HG02642 (cell line): ENCODE data around the gene RNF223.

Experiments
- ATAC-seq: cut with Tn5 transposase; IDR thresholded peaks from one replicate; pipeline ENCODE4 v1.9.1; 2021; ENCODE audit warnings: mild to moderate bottlenecking; ENCODE audit not compliant: unreplicated experiment, poor library complexity

Gene RNF223

DNA sequence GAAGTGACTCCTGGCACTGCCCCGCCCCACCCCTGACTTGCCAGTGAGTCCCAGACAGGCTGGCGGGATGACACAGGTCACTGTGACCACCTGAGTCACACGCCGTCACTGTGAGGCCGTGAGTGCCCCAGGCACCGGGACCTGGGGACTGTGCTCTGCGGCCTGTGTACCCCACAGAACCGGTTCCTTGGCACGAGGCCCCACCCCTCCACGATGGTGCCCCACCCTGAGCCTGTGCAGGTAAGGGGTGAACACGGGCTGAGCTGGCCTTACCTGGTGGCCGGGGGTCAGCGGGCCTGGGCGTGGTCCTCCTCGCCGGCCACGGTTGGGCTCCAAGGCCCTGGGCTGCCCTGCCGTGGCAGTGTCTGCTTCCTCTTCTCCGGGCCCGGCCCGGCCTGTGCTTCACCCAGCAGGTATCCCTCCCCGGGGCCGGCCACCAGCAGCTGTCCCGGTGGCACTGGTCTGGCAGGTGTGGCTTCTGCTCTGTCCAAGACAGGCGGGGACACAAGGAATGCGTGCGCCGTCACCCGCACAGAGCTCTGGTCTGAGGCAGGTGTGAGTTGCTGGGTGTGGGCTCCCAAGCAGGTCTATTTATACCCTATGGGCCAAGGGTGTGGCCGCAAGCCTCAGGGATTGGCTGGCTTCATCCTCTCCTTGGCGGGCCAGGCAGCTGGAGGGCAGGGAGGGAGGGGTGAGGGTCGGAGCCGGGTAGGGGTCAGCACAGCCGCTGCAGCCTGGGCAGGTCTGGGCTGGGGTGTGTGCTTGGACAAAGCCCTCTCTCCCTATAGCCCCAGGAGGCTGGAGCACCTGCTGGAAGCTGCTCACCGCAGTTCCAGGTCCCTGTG, at the start of gene RNF223:
TSS of gene RNF223 (minus strand) at position 564 of the 845 bp plus-strand sequence. CDS start 1,740 bp downstream, outside the sequence.
- ATAC-seq = no peak

DNA sequence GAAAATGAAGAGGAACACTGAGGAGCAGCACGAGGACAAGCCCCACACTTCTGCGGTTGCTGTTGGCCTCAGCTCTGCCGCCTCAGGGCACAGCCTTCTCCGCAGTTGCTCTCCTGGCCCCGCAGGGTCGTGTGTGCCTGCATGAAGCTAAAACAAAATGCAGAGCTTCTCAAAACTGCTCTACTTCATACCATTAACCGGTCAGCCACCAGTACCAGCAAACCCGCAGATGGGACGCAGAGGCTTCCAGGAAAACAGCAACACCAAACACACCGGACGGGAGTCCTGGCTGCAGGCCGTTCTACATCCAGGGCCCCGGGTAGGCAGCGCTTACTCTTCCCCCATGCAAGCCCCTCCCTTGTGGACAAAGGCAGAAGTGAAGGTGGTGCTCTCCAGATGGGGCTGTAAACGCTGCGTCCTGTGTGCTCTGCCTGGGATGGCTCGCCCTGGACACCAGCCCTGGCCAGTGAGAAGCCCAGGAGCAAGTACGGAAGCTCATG, 48.9 kb upstream of the RNF223 start:
- ATAC-seq = no peak

DNA sequence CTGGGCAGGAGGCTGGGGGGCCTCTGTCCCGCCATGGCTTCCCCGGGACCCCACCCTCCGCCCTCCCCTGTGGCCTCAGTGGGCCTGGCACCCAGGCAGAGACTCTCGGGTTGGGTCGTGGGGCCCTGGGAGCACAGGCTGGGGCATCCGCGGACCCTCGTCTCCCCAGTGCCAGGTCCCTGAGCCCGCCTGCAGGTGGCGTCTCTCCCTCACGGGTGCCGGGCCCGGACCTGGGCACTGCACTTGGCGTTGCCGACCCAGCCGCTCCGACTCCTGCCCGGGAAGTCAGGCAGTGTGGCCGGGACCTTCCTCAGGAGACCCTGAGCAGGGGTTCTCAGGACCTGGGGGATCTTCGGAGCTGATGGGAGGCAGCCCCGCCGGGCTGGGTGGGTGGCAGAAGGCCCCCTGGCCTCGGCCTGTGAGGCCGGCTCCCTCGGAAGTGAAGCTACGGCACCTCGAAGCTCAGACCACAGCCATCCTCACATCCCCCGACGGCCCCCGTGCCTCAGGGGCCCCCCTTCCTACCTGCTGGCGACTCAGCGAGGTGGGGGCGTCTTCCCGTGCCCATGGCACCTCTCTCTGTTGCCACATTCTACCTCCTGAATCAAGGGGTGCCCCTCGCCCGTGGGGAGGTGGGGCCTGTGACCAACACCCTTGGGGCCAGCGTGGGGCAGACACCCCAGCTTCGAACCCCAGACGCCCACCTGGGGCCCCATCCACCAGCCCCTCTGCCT, 48.1 kb upstream of the RNF223 start:
- ATAC-seq = no peak

DNA sequence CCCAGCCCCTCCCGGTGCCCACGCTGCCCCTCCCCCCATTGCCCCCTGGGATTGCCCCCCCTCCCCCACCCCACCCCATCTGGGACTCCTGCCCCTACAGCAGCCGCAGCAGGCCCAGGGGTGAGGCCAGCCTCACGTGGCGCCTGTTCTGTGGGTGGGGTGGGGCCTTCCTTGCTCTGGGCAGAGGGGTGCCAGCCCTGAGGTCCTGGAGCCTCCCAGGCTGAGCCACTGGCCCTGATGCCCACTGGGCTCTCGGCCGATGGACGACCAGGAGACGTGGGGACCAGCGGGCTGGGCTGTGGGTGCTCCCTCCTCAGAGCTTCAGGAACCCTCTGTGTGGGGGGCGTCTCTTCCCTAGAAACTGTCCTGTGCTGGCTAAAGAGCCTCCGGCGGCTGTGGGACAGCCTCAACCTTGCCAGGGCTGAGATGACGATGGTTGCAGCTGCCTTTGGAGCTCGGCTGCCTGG, 47.5 kb upstream of the RNF223 start:
- ATAC-seq = no peak

DNA sequence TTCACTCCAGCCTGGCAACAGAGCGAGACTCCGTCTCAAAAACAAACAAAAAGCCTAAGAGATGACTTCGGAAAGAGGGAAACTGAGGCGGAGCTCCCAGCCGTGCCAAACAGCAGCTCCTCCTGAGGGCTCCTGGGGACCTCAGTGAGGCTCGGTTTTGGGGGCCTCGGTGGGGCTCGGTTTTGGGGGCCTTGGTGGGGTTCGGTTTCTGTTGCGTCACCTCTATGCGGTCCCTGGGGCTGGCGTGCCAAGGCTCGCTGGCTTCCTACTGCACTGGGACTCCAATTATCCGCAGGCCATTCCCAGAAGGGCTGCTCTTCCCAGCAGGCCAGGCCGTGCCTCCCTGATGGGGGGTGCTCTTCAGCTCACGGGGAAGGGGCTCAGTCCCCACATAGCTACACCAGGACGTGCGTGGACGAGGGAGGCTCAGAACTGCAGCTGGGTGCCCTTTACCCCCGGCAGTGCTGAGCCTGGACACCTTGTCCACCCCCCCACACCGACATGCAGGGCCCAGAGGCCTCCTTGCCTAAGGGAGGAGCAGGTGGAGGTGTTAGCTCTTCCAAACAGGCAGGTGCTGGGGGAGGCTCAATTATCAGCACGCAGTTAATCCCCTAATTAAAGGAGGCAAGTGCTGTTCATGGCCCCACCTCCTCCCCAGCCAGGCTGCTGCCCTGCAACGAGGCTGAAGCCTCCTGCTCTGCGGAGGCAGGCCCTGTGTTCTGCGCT, 46.9 kb upstream of the RNF223 start:
- ATAC-seq = no peak

DNA sequence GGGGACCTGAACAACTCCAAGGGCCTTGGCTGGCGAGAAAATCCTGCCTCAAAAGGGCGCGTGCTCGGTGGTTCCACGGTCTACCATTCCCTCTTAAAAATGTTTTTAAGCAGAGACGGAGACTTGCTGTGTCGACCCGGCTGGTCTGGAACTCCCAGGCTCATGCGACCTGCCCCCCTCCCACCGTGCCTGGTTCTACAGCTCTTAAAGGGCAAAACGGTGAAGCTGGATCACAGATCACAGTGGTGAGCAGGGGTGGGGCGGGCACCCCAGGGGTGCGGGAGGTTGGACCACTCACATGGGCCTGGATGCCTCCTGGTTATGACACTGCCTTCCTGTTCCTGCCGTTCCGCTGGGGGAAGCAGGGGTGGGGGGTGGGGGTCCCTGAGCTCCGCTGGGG, 46.0 kb upstream of the RNF223 start:
- ATAC-seq = no peak

DNA sequence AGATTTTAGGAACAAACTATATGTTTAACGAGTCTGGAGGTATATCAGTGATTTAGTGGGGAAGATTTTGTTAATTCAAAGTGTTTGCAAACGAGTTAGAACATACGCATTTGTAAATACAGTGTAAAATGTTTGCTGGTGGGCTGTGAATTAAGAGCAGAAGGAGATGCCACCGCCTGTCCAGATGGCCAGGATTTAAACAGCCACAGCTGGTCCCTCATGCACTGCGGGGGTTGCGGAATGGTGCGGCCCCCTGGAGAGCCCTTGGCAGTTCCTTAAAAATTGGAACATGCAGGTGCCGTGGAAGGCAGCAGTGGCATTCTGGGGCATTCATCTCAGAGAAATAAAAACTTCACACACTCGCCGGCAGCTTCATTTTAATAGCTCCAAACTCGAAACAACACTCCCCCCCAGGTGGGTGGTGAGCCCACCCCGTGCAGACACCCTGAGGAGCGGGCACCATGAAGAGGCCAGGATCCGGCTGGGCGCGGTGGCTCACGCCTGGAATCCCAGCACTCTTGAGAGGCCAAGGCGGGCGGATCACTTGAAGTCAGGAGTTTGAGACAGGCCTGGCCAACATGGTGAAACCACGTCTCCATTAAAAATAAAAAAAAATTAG, 45.3 kb upstream of the RNF223 start:
- no peak for ATAC-seq

DNA sequence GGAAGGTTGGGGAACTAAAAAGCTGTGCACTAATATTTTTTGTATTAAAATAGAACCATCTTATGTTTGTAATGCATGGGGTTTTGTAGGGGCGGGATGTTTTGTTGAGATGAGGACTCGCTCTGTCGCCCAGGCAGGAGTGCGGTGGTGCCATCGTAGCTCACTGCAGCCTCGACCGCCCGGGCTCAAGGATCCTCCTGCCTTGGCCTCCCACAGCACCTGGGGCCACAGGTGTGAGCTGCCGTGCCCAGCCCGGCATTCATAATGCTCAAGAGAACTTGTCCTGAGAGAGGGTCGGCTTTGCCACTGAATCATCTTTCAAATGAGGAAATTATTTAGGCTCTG, 44.7 kb upstream of the RNF223 start:
- ATAC-seq = no peak

DNA sequence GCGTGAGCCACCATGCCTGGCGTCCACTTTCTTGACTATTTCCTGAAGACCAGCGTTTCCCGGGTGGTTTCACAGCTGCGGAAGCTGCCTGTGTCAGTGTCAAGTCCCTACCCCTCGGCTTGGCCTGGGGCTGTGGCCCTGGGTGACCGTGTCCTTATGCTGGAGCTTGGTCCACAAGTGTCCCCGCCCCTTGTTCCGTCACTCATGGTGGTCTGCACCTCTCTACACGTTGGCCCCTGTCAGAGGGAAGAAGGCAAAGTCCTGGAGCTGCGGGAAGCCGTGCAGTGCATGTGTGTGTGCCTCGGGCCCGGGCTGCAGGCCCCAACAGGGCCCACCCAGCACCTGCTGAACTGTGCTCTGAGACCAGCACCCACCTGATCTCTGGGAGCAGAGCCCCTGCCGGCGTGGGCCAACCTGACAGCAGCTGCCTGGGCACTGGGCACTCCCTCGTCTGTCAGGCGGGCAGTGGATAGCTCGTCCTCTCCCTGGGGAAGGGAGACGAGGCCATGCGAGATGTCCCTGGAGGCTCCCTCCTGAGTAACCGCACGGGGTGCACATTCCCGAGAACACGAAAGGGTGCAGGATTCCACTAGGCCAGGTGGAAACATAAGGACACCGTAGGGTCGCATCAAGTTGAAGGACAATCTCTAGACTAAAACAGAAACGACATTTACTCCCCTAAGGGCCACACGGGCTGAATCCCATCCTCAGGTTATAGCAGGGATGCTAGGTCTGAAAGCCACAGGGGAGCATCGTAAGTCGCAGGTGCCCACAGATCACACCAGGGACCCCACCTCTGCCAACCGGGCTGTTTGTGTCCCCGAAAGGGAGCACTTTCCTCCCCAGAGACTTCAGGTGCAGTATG, 44.1 kb upstream of the RNF223 start:
- ATAC-seq = no peak

DNA sequence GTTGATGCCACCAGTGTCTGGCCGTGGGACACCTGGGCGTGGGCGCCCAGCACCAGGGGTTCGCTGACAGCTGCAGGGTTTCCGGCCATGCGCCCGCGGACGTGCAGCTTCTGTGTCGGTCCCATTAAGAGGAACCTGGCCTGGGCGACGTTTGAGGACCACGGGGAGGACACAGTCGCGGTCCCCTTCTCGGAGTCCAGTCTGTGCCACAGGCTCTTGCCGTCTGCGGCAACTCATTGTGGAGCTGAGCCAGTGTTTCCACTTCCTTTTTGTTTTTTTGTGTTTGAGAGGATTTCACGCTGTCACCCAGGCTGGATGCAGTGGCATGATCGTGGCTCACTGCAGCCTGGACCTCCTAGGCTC, 43.3 kb upstream of the RNF223 start:
- ATAC-seq = no peak

DNA sequence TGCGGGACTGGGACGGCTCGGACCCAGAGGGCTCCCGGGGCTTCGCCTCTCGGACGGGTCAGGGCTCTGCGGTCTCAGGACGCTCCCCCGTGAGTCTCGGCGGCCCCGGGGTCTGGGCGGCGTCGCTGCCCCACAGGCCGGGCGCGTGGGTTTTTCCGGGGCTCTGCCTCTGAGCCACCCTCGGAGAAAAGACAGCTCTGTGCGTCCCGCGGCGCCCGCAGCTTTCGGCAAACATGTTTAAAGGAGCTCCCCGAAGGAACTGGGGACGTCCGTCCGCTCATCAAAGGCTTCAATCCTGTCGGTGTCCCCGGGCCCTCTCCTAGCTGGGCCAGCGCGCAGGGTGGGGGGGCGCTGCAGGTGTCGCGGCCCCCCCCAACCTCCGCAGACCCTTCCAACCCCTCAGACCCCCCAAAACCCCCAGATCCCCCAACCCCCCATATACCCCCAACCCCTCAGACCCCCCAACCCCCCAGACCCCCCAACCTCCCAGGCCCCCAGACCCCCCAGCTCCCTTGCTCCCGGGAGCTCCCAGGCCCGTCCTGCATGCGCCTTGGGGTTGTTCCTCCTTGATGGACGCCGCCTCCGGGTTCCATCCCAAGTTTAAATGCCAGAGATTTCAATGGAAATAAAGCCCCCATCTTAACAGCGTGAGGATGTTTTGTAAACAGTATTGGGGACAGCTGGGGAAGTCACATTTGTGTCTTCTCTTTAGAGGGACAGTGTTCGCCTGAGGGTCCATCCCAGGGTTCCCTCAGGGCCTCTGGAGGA, 42.8 kb upstream of the RNF223 start:
- no peak for ATAC-seq

DNA sequence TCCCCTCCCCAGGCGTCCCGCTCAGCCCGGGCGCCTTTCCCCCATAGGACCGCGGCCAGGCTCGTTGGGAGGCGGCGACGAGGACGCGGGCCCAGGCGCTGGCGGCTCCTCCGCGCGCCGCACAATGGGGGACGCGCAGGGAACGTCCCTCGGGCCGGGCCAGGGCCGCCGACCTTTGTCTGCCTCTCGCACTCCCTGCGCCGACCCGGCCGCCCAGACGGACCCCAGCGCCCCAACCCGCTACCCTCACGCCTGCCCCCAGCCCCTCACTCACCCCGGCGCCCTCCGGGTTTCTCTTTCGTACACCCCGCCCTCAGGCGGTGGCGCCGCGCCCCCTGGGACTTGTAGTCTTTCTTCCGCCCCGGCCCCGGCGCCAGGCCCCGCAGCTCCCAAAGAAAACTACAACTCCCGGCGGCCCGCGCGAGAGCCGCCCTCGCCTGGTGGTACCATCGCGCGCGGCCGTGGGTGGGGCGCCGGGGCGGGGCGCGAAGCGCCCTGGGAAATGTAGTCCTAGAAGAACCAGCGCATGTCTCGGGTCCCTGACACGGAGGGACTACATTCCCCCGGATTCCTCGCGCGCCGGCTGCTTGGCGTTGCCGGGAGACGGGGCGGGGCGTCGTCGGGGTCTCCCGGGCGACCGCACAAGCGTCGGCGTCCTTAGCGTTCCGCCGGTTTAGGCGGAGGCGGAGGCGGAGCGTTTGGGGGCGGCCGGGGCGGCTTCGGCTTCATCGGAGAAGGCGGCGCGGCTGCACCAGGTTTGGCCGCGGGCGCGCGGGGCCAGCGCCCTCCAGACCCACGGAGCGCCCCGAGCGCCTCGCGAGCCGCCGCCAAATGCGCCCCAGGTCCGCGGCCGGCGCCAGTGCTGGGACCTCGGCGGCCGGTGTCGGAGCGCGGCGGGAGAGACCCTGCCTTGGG, 41.9 kb upstream of the RNF223 start, which contains the start of gene C1orf159:
TSS of gene C1orf159 (minus strand) at position 304 of the 915 bp plus-strand sequence. CDS start 24,546 bp downstream, outside the sequence.
- ATAC-seq = peak; percentile 88

DNA sequence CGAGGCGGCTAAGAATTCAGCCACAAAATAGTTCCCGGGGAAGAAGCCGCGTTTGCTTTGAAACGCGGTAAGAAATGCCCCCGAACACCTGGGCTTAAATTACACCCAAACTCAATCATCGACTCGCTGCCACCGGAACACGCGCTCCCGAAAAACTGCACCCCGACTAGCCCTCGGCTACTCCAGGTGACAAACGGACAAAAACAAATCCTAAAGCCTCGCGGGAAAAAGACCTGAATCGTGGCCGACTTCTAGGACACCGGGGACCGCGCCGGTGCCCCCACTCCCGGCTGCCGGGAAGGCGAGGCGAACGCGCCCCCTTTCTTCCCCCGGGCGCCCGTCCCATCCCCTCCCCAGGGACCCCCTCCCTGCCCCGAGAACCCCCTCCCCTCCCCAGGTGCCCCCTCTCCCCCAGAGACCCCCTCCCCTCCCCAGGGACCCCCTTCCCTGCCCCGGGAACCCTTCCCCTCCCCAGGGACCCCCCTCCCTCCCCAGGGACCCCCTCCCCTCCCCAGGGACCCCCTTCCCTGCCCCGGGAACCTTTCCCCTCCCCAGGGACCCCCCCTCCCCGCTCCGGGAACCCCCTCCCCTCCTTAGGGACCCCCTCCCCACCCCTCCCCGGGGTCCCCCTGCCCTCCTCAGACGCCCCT, 41.2 kb upstream of the RNF223 start:
- no peak for ATAC-seq

DNA sequence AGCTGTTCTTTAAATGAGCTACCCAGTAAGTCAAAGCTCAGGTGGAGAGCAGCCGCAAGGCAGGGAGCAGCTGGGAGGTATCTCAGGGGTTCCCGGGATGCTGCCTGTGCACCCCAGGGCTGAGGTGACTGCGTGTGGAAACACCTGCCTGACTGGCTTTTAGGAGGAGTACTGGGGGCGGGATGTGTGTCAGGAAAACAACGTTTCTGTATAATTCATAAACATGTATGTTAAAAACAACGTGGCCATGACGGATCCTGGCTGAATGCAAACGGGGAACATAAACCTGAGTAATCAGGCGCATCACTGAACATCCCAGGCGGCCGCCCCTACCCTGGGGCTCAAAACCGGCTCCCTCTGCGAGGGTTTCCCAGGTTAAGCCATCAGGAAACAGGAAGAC, 40.3 kb upstream of the RNF223 start:
- ATAC-seq = no peak

DNA sequence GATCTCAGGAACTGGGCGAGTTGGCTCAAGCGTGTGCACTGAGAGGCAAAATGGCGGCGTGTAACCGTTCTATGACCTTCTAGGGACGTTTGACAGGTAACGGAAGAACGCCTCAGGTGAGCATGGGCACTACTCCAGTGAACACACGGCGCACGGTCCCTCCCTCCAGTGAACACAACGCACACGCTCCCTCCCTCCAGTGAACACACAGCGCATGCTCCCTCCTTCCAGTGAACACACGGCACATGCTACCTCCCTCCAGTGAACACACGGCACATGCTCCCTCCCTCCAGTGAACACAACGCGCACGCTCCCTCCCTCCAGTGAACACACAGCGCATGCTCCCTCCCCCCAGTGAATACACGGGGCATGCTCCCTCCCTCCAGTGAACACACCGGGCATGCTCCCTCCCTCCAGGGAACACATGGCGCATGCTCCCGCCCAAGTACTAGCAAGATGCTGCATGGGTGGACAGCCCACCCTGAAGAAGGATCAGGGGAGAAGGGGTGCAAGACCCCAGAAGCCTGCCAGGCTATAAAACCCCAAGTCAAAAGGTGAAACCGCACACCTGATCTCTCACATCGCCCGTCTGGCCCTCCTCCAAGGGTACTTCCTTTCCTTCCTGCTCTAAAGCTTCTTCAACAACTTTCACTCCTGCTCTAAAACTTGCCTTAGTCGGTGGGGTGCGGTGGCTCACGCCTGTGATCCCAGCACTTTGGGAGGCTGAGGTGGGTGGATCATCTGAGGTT, 38.3 kb upstream of the RNF223 start:
- ATAC-seq = no peak

DNA sequence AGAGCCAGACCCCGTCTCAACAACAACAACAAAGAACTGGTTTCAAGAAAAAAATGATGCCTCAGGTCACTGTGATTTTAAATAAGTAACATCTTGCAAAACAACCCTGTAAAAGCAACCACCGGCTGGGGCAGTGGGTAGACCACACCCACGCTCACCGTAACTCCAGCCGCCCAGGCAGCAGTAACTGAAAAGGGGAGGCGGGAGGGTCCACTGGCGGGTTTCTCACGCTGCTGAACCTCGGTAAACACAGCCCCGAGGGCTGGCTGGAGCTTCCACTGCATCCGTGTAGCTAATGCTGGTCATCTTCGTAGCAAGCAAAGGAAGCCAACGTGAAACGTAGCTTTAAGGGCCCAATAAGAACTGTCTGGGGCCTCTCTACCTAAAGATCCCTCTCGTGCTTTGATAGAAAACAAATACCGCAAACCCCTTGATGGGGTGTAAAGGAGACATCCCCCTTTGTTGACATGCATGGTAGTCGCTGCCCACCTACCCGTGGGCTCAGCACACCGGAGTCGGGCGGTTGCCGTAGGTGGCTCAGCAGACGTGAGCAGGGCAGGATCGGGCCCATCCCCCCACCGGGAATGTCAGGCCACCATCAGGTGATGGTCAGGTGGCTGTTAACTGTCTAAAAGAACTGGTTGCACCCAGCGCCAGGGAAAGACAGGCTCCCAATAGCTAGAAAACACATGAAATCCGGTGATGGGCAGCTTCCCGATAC, 37.6 kb upstream of the RNF223 start:
- ATAC-seq = no peak
